GM12872 (cell line): Measurements from ENCODE around the gene MLPH.

Experiments
- CTCF ChIP-seq: IDR thresholded peaks from 3 replicates; pipeline ENCODE4 v1.5.1; 2011; ENCODE audit warnings: low read depth, mild to moderate bottlenecking, low read length, moderate library complexity; ENCODE audit not compliant: insufficient read depth

Gene MLPH

GRCh38 chr2:237458519-237458918 lies 28.5 kb upstream of the MLPH start:
- no peak for TF ChIP-seq CTCF

DNA sequence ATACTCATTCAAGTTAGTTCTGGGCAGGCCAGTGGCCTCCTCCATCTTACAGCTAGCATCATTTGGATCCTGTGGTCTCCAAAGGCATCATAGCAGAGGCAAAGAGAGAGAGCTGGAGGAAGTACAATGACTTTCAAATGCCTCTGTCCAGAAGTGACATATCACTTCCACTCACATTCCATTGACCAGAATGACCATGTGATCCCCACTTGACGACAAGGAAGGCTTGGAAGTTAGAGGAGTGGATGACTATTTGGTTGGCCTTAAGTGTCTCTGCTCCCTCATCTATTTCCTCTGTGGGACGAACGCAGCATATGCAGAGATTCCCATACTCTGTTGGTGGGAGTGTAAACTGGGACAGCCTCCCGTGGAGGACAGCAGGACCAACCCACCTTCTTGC lies 27.8 kb upstream of the MLPH start:
- no peak for TF ChIP-seq CTCF

DNA sequence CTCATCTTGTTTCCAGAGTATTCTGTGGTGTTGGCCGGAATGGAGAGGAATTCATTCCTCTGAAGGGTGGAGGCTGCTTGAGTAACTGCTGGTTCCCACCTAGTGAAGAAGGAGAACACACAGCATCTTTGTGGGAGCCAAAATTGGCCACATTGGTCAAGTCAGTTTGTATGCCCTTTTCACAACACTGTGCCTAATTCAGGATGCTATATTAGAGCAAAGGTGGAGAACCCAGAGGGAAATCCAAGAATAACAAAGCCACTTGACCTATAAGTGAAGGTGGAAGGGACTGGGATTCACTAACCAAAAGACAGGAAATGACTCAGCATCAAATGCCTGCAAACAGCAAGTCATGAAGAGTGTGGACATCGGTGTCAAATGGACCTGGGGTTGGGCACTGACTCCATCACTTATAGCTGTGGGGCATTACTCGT lies 27.3 kb upstream of the MLPH start:
- TF ChIP-seq CTCF, result no peak

DNA sequence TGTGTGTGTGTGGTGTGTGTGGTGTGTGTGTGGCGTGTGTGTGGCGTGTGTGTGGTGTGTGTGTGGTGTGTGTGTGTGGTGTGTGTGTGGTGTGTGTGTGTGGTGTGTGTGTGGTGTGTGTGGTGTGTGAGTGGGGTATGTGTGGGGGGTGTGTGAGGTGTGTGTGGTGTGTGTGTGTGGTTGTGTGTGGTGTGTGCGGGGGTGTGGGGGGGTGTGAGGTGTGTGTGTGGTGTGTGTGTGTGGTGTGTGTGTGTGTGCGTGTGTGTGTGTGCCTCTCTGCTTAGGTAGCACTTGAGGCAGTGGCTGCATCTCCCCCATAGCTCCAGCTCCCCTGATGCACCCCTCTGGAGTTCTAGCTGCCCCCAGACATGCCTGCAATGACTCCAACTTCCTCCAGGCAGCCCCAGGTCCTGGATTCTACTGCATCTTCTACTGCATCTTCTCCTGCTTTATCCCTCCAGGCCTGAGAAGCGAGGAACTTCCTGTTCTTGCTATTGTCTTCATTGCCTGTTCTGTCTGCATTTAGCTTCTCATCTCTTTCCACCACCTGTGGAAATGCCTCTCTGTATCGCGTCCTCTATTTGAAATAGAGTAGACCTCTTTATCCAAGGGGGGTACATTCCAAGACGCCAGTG lies 22.2 kb upstream of the MLPH start:
- TF ChIP-seq CTCF, result no peak

DNA sequence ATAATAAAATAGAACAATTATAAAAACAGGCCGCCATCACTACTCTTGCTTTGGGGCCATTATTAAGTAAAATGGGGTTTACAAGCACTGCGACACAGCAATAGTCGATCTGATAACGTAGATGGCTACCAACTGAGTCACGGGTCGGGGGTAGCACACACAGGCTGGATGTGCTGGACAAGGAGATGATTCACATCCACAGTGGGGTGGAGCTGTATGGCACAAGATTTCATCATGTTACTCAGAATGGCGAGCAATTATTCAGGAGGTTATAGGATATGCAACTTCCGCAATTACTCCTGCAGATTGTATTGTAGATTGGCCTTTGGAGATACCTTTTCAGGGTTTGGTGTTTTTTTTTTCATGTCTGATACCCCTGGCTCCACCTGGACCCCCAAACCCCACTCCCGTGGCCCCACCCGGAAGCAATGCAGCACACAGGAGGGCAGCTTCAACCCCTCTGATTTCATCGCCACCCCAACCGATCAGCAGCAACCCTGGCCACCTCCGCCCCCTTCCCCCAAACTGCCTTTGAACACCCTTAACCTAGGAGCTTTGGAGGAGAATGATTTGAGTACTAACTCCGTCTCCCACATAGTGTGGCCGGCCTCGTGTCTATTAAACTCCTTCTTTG lies 21.4 kb upstream of the MLPH start:
- TF ChIP-seq CTCF, result no peak

- TF ChIP-seq CTCF, result no peak
These were observed 20.8 kb upstream of the MLPH start for GRCh38 chr2:237466211-237466610.

GRCh38 chr2:237467447-237468179 lies 19.4 kb upstream of the MLPH start:
- no peak for TF ChIP-seq CTCF
